GM21515 (cell line): ENCODE data around the gene TBX10.
"Not testable (repeated sequence)": the region's sequence is repeated elsewhere in the genome, so short reads cannot be mapped to it uniquely, and the experiment has no call there.

Source experiments
- ATAC-seq: cut with Tn5 transposase; IDR thresholded peaks from one replicate; pipeline ENCODE4 v1.9.1; 2021; ENCODE audit not compliant: unreplicated experiment

Gene TBX10

DNA sequence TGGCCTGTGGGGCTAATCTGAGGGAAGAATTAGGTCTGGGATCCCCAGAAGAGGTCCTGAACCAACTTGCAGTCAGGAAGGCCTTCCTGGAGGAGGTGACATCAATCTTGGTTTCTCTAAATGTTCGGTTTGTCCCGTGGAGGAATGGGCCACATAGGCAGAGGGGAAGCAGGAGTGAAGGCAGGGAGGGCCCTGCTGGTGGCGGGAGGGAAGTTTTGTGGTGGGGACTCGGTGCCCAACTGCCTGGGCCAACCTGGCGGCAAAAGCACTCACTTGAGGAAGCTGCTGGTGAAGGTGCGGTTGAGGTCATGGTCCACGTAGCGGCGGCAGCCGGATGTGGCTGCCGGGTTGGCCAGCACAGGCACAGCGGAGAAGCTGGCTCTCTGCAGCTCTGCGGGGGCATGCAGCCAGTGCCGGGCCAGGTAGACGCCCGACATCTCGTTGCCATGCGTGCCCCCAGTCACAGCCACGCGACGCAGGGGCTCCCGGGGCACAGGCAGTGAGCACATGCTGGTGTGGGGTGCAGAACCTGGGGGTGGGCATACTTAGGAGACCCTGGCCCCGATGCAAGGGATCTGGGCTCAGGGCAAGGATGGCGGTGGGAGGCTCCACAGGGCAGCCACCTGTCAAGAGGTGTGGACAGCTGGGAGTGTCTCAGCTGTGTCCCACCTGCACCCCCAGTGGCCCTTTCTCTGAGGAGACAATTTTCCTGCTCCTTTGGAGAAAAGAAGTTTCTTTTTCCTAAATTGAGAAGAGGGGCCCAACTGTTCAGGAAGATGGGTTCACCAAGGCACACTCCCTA lies 7.2 kb upstream of the TBX10 start:
- no peak for ATAC-seq

DNA sequence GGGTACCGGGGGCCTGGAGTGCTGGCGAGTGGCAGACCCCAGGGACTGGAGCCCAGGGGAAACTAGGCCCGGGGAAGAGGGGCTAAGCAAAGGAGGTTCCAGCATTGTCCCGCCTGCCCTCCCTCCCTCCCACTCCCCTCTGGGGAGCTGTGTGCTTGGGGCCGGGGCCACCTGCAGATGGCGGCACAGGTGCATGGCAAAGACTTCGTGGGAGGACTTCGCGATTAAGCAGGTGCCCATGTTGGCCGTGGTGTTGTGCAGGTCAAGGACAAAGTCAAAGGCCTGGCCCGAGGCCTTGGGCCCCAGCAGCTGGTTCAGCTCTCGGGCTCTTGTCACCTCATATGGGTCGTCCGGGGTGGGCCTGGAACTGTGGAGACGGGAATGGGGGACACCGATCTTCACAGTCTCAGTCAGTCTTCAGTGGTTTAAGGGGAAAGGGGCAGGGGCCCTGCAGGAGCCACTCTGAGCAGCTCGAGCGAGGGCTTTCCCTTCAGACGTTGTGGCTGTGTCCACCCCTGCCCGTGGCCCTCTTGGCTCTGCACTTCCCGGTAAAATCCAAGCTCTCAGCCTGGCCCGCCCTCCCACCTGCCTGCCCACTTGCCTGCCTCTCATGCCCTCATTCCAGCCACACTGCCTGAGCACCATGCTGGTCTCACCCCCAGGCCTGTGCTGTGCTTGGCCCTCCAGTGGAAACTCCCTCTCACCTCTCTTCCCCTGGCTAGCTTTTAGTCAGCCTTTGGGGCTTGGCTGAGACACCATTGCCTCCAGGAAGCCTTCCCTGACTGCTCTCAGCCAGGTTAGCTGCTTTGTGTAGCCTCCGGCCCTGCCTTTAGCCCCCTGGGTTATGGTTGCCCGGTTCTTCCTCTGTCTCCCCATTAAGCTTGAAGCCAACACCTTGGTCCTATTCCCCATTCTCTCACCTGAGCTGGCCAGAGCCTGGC lies 6.2 kb upstream of the TBX10 start:
- ATAC-seq, result no peak

GRCh38 chr11:67644472-67645418 lies 5.2 kb upstream of the TBX10 start:
- no peak for ATAC-seq

DNA sequence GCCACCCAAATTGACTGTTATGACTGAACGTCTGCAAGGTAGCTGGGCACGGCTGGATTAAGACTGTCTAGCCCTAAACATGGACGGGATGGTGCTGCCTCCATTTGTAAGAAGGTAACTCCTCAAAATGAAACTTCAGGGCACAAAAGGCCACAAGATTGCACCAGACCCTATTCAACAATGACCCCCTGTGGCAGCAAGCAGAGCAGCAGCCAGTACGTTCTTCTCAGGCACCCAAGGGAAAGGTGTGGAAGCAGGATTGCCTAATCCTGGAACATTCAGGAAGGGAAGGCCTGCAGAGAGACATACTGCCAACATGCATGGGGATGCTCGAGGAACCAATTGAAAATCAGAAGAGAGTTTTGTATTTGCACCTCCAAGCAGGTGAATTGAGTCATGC lies 4.5 kb upstream of the TBX10 start:
- no peak for ATAC-seq

DNA sequence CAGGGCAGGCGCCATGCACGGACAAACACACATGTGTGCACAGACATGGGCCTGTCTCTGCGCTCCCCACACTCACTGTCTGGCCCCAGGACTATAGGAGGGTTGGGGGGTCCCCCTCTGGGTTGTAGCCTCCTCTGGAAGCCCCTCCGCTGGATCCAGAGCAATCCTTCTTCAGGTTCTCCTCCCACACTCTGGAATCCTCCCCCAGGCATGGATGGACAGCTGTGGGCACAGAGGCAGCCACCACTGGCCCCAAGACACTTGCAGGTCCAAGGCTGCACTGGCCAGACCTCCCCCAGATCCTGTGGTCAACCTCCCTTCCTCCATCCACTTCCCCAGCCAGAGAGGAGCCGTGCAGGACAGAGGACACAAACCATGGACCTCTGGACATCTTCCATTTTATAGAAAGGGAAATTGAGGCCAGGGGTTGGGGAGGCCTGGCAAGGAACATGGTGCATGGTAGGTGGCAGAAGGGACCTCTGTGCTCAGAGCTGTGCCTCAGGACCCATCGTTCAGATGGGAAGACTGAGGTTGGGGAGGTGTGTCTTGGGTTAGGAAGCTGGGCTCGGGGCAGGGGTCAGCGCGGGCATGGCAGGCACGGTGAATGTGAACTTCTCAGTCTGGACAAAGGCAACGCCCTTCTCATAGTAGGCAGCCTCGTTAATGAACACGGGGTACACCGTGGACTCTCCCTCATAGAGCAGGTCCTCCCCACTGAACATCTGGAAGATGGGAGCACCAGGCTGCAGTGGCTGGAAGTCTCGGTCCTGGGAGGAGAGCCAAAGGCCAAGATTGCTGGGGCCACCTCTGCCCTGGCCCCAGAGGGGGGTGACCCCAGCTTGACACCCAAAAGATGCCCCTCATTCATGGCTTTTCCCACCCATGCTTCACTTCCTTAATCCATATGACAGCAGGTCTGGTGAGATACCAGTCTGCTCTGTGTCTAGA lies 2.9 kb upstream of the TBX10 start:
- no peak for ATAC-seq

DNA sequence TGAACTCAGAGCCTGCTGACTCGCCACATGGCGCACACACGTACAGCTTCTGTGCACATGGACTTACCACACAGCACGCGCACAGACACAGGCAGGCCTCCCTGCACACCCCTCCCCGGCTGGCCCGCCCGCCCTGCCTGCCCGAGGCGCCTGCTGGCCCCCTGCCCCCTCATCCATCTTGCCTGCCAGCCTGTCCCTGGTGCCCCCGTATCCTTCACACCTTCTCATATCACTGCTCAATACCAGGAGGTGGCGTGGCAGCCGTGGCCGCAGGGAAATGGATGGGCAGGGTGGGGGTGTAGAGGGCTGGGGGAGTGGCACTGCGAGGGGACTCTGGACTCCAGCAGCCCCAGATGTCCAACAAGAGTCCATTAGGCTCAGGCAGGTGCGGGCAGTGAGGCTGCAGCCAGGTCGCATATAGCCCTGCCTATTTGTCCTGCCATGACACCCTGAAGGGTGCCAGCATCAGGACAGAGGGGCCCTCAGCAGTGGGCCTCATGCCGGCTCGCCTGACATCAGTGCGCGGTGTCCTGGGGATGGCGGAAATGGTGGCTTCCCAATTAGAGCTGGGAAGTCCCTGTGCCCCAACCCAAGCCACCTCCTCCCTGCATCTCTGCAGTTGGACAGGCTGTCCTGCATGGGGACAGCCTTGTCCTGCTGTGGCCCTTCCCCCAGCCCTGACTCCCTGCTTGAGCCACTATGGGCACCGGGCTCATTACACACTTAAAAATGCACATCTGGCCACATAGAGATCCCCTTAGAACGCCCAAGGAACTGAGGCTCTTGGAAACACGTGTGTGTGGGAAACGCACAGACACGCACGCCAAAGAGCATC lies 2.0 kb upstream of the TBX10 start:
- ATAC-seq, result no peak

- ATAC-seq, result no peak
Measured at GRCh38 chr11:67640758-67641337, 1.3 kb upstream of the TBX10 start.

- ATAC-seq, result no peak
Measured at GRCh38 chr11:67640021-67640757, 626 bp upstream of the TBX10 start.

DNA sequence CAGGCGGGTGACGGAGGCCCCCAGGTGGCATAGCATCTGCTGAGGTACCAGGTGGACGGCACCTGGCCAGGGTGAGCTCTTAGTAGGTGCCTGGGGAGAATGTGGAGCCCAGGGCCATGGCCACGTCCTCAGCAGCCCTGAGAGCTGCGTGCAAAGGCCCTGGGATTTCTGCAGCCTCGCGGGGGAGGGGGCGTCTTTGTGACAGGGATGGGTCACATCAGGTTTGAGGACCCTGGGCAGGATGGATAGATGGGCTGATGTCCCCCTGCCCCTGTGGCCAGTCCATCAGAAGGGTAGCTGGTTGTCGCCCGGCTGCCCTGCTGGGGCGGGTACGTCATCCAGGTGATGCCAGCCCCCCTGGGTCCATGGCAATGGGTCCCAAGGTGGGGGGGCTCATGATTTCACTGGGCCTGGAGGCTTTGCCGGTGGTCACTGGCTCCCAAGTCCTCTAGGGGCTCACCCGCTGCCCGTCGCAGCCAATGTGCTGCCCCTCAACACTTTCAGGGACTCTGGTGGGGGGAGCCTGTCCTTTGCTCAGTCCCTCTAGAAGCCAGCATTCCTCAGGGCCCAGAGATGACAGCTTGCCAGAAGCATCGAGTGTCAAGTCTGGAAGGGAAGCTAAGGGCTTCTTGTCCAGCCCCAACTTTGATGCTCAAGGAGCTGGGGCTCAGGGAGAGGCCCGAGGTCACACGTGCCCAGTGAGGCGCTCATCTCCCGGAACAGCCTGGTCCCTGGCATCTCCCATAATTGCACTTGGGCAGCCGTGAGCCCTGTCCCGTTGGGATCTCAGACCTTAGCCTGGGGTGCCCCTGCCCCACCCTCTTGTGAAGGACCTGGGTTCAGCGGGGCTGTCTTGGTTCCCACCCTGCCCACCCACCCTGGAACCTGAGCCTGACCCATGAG lies 777 bp downstream of the TBX10 start:
- no peak for ATAC-seq

DNA sequence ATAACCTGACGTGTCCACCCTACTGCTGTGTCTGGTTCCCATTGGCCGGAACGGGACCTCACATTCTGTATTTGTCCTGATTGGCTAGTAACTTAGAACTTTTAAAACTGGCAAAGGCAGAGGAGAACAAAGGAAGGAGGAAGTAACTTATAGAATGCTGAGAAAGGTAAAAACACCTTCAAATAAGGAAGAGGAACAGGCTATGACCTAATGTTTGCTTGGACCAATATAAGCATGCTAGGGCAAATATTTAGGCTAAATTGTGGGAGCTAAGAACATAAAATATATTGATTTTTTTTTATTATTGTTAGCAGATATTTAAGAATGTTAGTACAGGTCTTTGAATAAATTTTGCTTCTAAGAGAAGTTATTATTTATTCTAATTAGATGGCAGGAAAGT lies 2.1 kb downstream of the TBX10 start:
- ATAC-seq, result not testable (repeated sequence)

- ATAC-seq, result no peak
Measured at GRCh38 chr11:67636962-67637361, 2.6 kb downstream of the TBX10 start.

DNA sequence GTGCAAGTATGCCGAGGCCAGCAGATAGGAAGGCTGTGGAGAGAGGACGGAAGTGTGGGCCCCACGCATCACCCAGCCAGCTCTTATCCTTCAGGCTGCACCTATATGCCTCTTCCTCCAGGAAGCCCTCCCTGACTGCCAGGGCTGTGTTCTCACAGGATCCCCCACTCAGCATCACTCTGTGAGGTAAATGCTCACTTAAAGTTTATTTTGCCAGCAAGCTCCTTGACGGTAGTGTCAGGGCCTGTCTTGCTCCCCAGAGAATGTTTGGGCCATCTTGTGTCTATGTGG lies 4.4 kb downstream of the TBX10 start:
- no peak for ATAC-seq

DNA sequence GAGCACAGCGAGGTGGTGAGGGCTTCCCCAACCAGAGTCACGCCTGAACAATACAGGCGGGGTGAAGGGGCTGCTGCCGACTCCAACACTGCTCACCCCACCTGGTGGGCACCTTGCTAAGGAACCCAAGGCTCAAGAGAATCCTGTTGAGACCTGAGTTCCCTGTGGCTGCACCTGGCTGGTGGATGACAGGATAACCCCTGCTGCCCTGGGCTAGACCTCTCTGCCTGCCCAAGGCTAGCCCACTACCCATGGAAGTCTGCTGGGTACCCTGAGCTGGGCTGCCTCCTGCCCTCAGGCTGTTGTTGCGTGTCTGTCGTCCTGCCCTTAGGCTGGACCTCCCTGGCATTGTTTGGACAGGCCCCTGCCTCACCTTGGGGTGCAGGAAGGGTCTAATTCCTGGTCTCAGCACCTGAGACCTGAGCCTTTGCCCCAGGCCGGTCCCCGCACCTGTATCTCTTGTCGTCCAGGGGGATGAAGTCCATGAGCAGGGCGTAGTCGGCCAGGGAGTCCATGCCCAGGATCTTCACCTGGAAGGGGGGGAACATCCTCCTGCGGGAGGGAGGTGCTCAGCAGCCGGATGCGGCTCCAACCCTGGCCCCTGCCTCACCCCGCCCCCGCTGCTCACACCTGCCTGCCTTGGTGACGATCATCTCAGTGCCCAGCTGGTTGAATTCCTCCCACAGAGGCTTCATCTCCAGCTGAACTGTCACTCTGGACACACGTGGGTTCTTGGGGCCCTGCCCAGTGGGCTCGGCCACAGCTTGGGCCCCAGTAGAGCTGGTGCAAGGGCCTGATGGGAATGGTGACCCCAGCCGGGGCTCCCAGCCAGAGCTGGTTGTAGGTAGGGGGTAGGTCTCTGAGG lies 5.0 kb downstream of the TBX10 start:
- ATAC-seq, result no peak

GRCh38 chr11:67633758-67634365 lies 5.7 kb downstream of the TBX10 start:
- ATAC-seq, result no peak

DNA sequence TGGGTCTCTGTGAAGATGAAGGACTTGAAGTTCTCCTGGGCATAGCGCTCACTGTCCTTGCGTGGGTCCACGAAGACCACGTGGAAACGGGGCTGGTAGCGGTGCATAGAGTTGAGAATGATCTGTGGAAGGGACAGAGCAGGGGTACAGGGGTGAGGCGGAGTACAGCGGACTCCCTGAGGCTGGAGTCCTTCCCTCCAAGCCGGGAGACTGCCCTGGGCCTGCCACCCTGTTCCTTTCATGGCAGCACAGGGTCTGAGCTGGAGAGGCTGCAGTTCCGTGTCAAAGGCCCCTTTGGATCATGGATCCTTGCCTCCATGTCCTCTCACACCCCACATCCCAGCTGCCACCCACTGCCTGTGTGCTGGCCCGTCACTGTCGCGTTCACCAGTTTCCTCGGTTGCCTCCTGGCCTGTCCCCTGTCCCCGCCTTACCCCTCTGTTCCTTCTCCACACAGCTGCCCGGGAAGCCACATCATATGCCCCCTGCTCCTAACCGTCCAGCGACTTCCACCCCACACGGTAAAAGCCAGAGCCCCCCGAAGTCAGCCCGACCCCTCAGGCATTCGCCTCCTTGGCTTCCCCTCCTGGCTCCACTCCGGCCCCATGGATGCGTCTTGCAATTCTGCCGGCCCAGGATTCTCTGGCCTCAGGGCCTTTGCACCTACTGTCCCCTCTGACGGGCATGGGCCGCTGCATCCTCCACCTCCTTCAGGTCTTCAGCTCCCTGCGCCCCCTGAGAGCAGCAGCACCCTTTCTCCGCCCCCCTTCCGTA lies 6.4 kb downstream of the TBX10 start:
- no peak for ATAC-seq
